Measurements from ENCODE around the gene BAD. TPM values are rescaled to one million over a fixed set of nuclear protein-coding genes. Genes with fewer than 3 reads are reported as not detected.

BAD gene
- total RNA-seq, 2 donors from 2014 or later: 39.2 to 83.8 TPM

GRCh38 chr11:64253043-64253442 lies 31.4 kb downstream of the BAD start:
- peak overlapping the region; percentile 82 for H3K4me3 ChIP-seq
- H3K9me3 ChIP-seq: no peaks in the 10 kb centered on the region
- H3K27me3 ChIP-seq (replicated peaks; ENCODE audit: insufficient read depth): no peaks in the 10 kb centered on the region
- no peak for ATAC-seq (ENCODE audit: insufficient number of reproducible peaks, low FRiP score, low read depth)
- DNase-seq (ENCODE audit: low spot score): no peak
- peaks cover 17% of the 10 kb centered on the region for H3K36me3 ChIP-seq
- TF ChIP-seq CTCF (IDR thresholded peaks at IDR 0.05): no peak
- peaks cover 19 to 31% of the 10 kb centered on the region in 2 donors for H3K4me1 ChIP-seq (ENCODE audit: control insufficient read depth in 1 of 2, low read depth in 2 of 2)
- H3K27ac ChIP-seq: peak overlapping the region in 1 of 2 donors; percentile 61

GRCh38 chr11:64252003-64252872 lies 32.2 kb downstream of the BAD start:
- peak overlapping the region; percentile 82 for H3K4me3 ChIP-seq
- peaks cover 16% of the 10 kb centered on the region for H3K36me3 ChIP-seq
- DNase-seq (ENCODE audit: low spot score) (no peak), ATAC-seq (ENCODE audit: insufficient number of reproducible peaks, low FRiP score, low read depth) (no peak)
- no peaks in the 10 kb centered on the region for H3K27me3 ChIP-seq (replicated peaks; ENCODE audit: insufficient read depth)
- peaks cover 19 to 37% of the 10 kb centered on the region in 2 donors for H3K4me1 ChIP-seq (ENCODE audit: control insufficient read depth in 1 of 2, low read depth in 2 of 2)
- peak overlapping the region; percentile 61 to 63 for H3K27ac ChIP-seq
- TF ChIP-seq CTCF (IDR thresholded peaks at IDR 0.05): peak; percentile 16
- H3K9me3 ChIP-seq: no peaks in the 10 kb centered on the region

- Histone ChIP-seq H3K4me3 (peak overlapping the region; percentile 82), H3K4me1 (ENCODE audit: control insufficient read depth in 1 of 2, low read depth in 2 of 2) (peaks cover 19 to 37% of the 10 kb centered on the region in 2 donors), H3K27me3 (replicated peaks; ENCODE audit: insufficient read depth) (no peaks in the 10 kb centered on the region), H3K27ac (peak overlapping the region; percentile 61 to 63), H3K9me3 (no peaks in the 10 kb centered on the region), H3K36me3 (peaks cover 15% of the 10 kb centered on the region)
- no peak for ATAC-seq (ENCODE audit: insufficient number of reproducible peaks, low FRiP score, low read depth)
- TF ChIP-seq CTCF (IDR thresholded peaks at IDR 0.05): no peak
- DNase-seq (ENCODE audit: low spot score): no peak
Measured at GRCh38 chr11:64251753-64252002, 32.8 kb downstream of the BAD start.

GRCh38 chr11:64251016-64251752 lies 33.3 kb downstream of the BAD start, which contains the start of gene PLCB3:
Gene PLCB3, plus strand, starts transcription at chr11:64251530. Its CDS starts 120 bp downstream, at chr11:64251650.
- Histone ChIP-seq H3K4me3 (peak within 1 kb of the TSS; percentile 82), H3K36me3 (peaks cover 10% of the 10 kb centered on the region), H3K4me1 (ENCODE audit: control insufficient read depth in 1 of 2, low read depth in 2 of 2) (peaks cover 19 to 37% of the 10 kb centered on the region in 2 donors), H3K9me3 (no peaks in the 10 kb centered on the region), H3K27me3 (replicated peaks; ENCODE audit: insufficient read depth) (no peaks in the 10 kb centered on the region), H3K27ac (peak within 1 kb of the TSS; percentile 61 to 63)
- ATAC-seq (ENCODE audit: insufficient number of reproducible peaks, low FRiP score, low read depth): peak; percentile 14
- TF ChIP-seq CTCF (IDR thresholded peaks at IDR 0.05): peak; percentile 82
- DNase-seq (ENCODE audit: low spot score): no peak

GRCh38 chr11:64250415-64251015 lies 34.0 kb downstream of the BAD start:
- ATAC-seq (ENCODE audit: insufficient number of reproducible peaks, low FRiP score, low read depth) (no peak), DNase-seq (ENCODE audit: low spot score) (no peak)
- no peak for TF ChIP-seq CTCF (IDR thresholded peaks at IDR 0.05)
- no peaks in the 10 kb centered on the region for H3K27me3 ChIP-seq (replicated peaks; ENCODE audit: insufficient read depth)
- peaks cover 5% of the 10 kb centered on the region for H3K36me3 ChIP-seq
- H3K4me3 ChIP-seq: peak overlapping the region; percentile 82
- peaks cover 19 to 44% of the 10 kb centered on the region in 2 donors for H3K4me1 ChIP-seq (ENCODE audit: control insufficient read depth in 1 of 2, low read depth in 2 of 2)
- no peak overlapping the region for H3K27ac ChIP-seq
- H3K9me3 ChIP-seq: no peaks in the 10 kb centered on the region
